ENCODE measurements around the gene APOL4. TPM values are rescaled to one million over a fixed set of nuclear protein-coding genes. Genes with fewer than 3 reads are reported as not detected.
A peak's percentile ranks its signal among the peaks of the same experiment; 100 is the strongest.
"Not testable (repeated sequence)": the region's sequence is repeated elsewhere in the genome, so short reads cannot be mapped to it uniquely, and the experiment has no call there.

The APOL4 gene
- total and polyA plus RNA-seq, 12 donors = 1.6 to 22.6 (median 4.2) TPM; not detected in 1

GRCh38 chr22:36192542-36192941 lies 9.1 kb downstream of the APOL4 start:
- intact Hi-C loops (cut with DNase I) = loop anchor here in 7 of 10 donors (5.0 to 10.0 kb wide), 4 partner anchors 45 to 292 kb away; partner anchors contain the start of genes TXN2 (in 3 of the 7) and APOL2 (in 1 of the 7)
- H3K9me3 ChIP-seq = no peaks in the 10 kb centered on the region
- no peak overlapping the region for H3K4me3 ChIP-seq
- H3K4me1 ChIP-seq = peaks cover 3 to 52% (median 34%) of the 10 kb centered on the region in 9 donors
- DNase-seq = no peak
- no peaks in the 10 kb centered on the region for H3K27me3 ChIP-seq
- no peak for TF ChIP-seq CTCF (IDR thresholded peaks at IDR 0.05)
- 42 to 46% methylated on average over 4 of the region's 4 CpGs for WGBS, 2 donors
- H3K27ac ChIP-seq = peak overlapping the region in 6 of 10 donors; percentile 7 to 81 (median 34)
- peaks cover 0 to 36% (median 0%) of the 10 kb centered on the region in 9 donors for H3K36me3 ChIP-seq
- ATAC-seq = peak in 1 of 8 donors; percentile 18

- WGBS, 2 donors = 52 to 71% methylated on average over 17 of the region's 17 CpGs
- H3K27ac ChIP-seq = peak overlapping the region in 9 of 10 donors; percentile 6 to 81 (median 62)
These were observed 10.3 kb downstream of the APOL4 start for GRCh38 chr22:36191106-36191836.

GRCh38 chr22:36187862-36188261 lies 13.7 kb downstream of the APOL4 start:
- H3K9me3 ChIP-seq; H3K27ac ChIP-seq; ATAC-seq; intact Hi-C loops (cut with DNase I); DNase-seq; H3K4me3 ChIP-seq; H3K27me3 ChIP-seq: not testable (repeated sequence)
- Histone ChIP-seq H3K4me1 (peaks cover 0 to 31% (median 12%) of the 10 kb centered on the region in 9 donors), H3K36me3 (peaks cover 0 to 17% (median 0%) of the 10 kb centered on the region in 9 donors)
- WGBS, 2 donors = 96 to 98% methylated on average over 3 of the region's 6 CpGs

More at GRCh38 chr22:36191106-36191836, 10.3 kb downstream of the APOL4 start:
- Histone ChIP-seq H3K4me3 (no peak overlapping the region), H3K4me1 (peaks cover 0 to 39% (median 21%) of the 10 kb centered on the region in 9 donors), H3K27me3 (no peaks in the 10 kb centered on the region), H3K9me3 (no peaks in the 10 kb centered on the region), H3K36me3 (peaks cover 0 to 36% (median 0%) of the 10 kb centered on the region in 9 donors)
- ATAC-seq (peak; percentile 83 to 96 (median 90)), DNase-seq (peak; percentile 76 to 85)
- intact Hi-C loops (cut with DNase I) = loop anchor here in 7 of 10 donors (5.0 to 10.0 kb wide), 4 partner anchors 46 to 294 kb away; partner anchors contain the start of genes TXN2 (in 3 of the 7) and APOL2 (in 1 of the 7)
- TF ChIP-seq CTCF (IDR thresholded peaks at IDR 0.05) = no peak

- no peak overlapping the region for H3K27ac ChIP-seq
- 89 to 90% methylated on average over 14 of the region's 14 CpGs for WGBS, 2 donors
These were observed 15.6 kb downstream of the APOL4 start for GRCh38 chr22:36185828-36186624.

More at GRCh38 chr22:36185828-36186624, 15.6 kb downstream of the APOL4 start:
- DNase-seq (no peak), ATAC-seq (no peak)
- peaks cover 0 to 13% (median 2%) of the 10 kb centered on the region in 9 donors for H3K4me1 ChIP-seq
- no peak overlapping the region for H3K4me3 ChIP-seq
- TF ChIP-seq CTCF (IDR thresholded peaks at IDR 0.05) = peak in 1 of 9 donors; percentile 9
- no peaks in the 10 kb centered on the region for H3K9me3 ChIP-seq
- intact Hi-C loops (cut with DNase I) = no loop called here
- H3K27me3 ChIP-seq = no peaks in the 10 kb centered on the region
- peaks cover 0 to 4% (median 0%) of the 10 kb centered on the region in 9 donors for H3K36me3 ChIP-seq
